H1 (cell line): ENCODE data around the gene LIAS. TPM values are rescaled to one million over a fixed set of nuclear protein-coding genes. Genes with fewer than 3 reads are reported as not detected.

Experiments
- CTCF ChIA-PET: fragments of 300-600 bp; sonication (Branson Sonifier 250); formaldehyde crosslinking; loops from one replicate; lab custom pipeline; 2021; ENCODE audit not compliant: partially characterized antibody; lab: Charles Lee
- POLR2A ChIA-PET: fragments of 300-600 bp; sonication (Branson Sonifier 250); formaldehyde crosslinking; loops from one replicate; lab custom pipeline; 2021; ENCODE audit warnings: inconsistent platforms; ENCODE audit not compliant: partially characterized antibody; lab: Charles Lee
- DNase-seq, 2 experiments: peaks; one replicate each; pipeline versions ENCODE4 v3.0.0 to v3.0.0-alpha.2; 2010 to 2022; ENCODE audit warnings: low spot score in 2 of 2, low read depth in 1 of 2, mixed read lengths in 1 of 2
- FAIRE-seq: peaks from 2 replicates; lab custom pipeline; 2011; peaks lifted over from hg19 to GRCh38; lab: Jason Lieb, UNC
- H2AFZ ChIP-seq: 2 replicates; pipeline ENCODE4 v1.8.1; 2012; ENCODE audit warnings: low read length, inconsistent platforms
- H2AK5ac ChIP-seq: 2 replicates; pipeline ENCODE4 v1.6.1; 2013; ENCODE audit warnings: low read depth, low read length
- H2BK120ac ChIP-seq: replicated peaks from 2 replicates; pipeline ENCODE3; 2013; ENCODE audit warnings: low read depth, low read length, inconsistent platforms
- H2BK12ac ChIP-seq: 2 replicates; pipeline ENCODE4 v1.6.1; 2013; ENCODE audit warnings: low read depth, low read length
- H2BK15ac ChIP-seq: 2 replicates; pipeline ENCODE4 v1.6.1; 2013; ENCODE audit warnings: low read length
- H2BK20ac ChIP-seq: 2 replicates; pipeline ENCODE4 v1.6.1; 2013; ENCODE audit warnings: low read length
- H2BK5ac ChIP-seq: 2 replicates; pipeline ENCODE4 v1.6.1; 2013; ENCODE audit warnings: low read depth, low read length
- H3K14ac ChIP-seq: 2 replicates; pipeline ENCODE4 v1.6.1; 2013; ENCODE audit warnings: inconsistent platforms; ENCODE audit not compliant: insufficient read length
- H3K18ac ChIP-seq: 2 replicates; pipeline ENCODE4 v1.6.1; 2013; ENCODE audit warnings: low read length; ENCODE audit errors: extremely low read depth
- H3K23ac ChIP-seq: 2 replicates; pipeline ENCODE4 v1.6.1; 2013; ENCODE audit warnings: inconsistent platforms; ENCODE audit not compliant: insufficient read length
- H3K23me2 ChIP-seq: 2 replicates; pipeline ENCODE4 v1.6.1; 2013; ENCODE audit warnings: low read depth, low read length
- H3K27ac ChIP-seq: 2 replicates; pipeline ENCODE4 v1.6.1; 2011; ENCODE audit warnings: low read depth, low read length, inconsistent platforms
- H3K27me3 ChIP-seq, 4 experiments: replicated peaks in 1 of 4; 1 replicate in 1 of 4; 2 replicates in 3 of 4; pipeline versions ENCODE4 v1.6.1 to v1.8.1; 2011 to 2013; ENCODE audit warnings: low read length in 3 of 4, mild to moderate bottlenecking in 3 of 4, inconsistent platforms in 2 of 4, mixed read lengths in 2 of 4, moderate library complexity in 1 of 4; ENCODE audit not compliant: control insufficient read depth in 3 of 4, insufficient read depth in 3 of 4; ENCODE audit errors: extremely low read depth in 1 of 4
- H3K36me3 ChIP-seq, 4 experiments: 2 replicates each; pipeline versions ENCODE4 v1.6.1 to v1.8.1; 2011 to 2013; ENCODE audit warnings: mild to moderate bottlenecking in 4 of 4, low read length in 3 of 4, moderate library complexity in 2 of 4, control low read depth in 1 of 4, inconsistent platforms in 1 of 4; ENCODE audit not compliant: insufficient read depth in 4 of 4, control insufficient read depth in 2 of 4
- H3K4ac ChIP-seq: replicated peaks from 2 replicates; pipeline ENCODE3; 2013; ENCODE audit warnings: low read length, low read depth, mixed read lengths, inconsistent platforms; ENCODE audit not compliant: insufficient read length
- H3K4me1 ChIP-seq, 4 experiments: replicated peaks in 1 of 4; 1 replicate in 1 of 4; 2 replicates in 3 of 4; pipeline versions ENCODE4 v1.6.1 to v1.8.1; 2011 to 2013; ENCODE audit warnings: low read length in 3 of 4, inconsistent platforms in 2 of 4, mixed read lengths in 1 of 4; ENCODE audit not compliant: insufficient read depth in 4 of 4, control insufficient read depth in 3 of 4
- H3K4me2 ChIP-seq, 2 experiments: 2 replicates each; pipeline versions ENCODE4 v1.6.1 to v1.8.1; 2011 to 2013; ENCODE audit warnings: low read depth in 2 of 2, low read length in 2 of 2, control low read depth in 1 of 2, inconsistent platforms in 1 of 2, mild to moderate bottlenecking in 1 of 2; ENCODE audit not compliant: insufficient read depth in 1 of 2
- H3K4me3 ChIP-seq, 4 experiments: fragments of 200-600, 300-600 bp in 1 of 4; sonication (generic), shearing (Covaris generic), sonication (Bioruptor Twin) in 1 of 4; 2 replicates each; pipeline versions ENCODE4 v1.5.1 to v1.8.1; 2011 to 2016; ENCODE audit warnings: low read length in 4 of 4, low read depth in 3 of 4, control low read depth in 2 of 4, inconsistent platforms in 2 of 4, mild to moderate bottlenecking in 2 of 4, mixed read lengths in 1 of 4, moderate library complexity in 1 of 4; ENCODE audit not compliant: insufficient read depth in 2 of 4; ENCODE audit errors: extremely low read depth in 1 of 4
- H3K56ac ChIP-seq: replicated peaks from 2 replicates; pipeline ENCODE3; 2013; ENCODE audit warnings: low read depth, mild to moderate bottlenecking, mixed read lengths, low read length, inconsistent platforms; ENCODE audit not compliant: insufficient read length
- H3K79me1 ChIP-seq: 2 replicates; pipeline ENCODE4 v1.6.1; 2013; ENCODE audit warnings: low read depth, low read length, control low read depth
- H3K79me2 ChIP-seq, 2 experiments: 2 replicates each; pipeline versions ENCODE4 v1.6.1 to v1.8.1; 2012 to 2013; ENCODE audit warnings: low read length in 2 of 2, mild to moderate bottlenecking in 2 of 2, inconsistent platforms in 1 of 2; ENCODE audit not compliant: insufficient read depth in 2 of 2, control insufficient read depth in 1 of 2
- H3K9ac ChIP-seq, 4 experiments: replicated peaks in 1 of 4; 1 replicate in 1 of 4; 2 replicates in 3 of 4; pipeline versions ENCODE4 v1.6.1 to v1.8.1; 2011 to 2013; ENCODE audit warnings: low read depth in 3 of 4, low read length in 3 of 4, control low read depth in 2 of 4, mild to moderate bottlenecking in 2 of 4, moderate library complexity in 2 of 4, inconsistent platforms in 1 of 4; ENCODE audit errors: extremely low read depth in 1 of 4
- H3K9me3 ChIP-seq, 2 experiments: 2 replicates each; pipeline versions ENCODE4 v1.6.1 to v1.8.1; 2012 to 2013; ENCODE audit warnings: mild to moderate bottlenecking in 2 of 2, moderate library complexity in 2 of 2, control low read depth in 1 of 2, inconsistent platforms in 1 of 2, low read depth in 1 of 2, low read length in 1 of 2, mixed read lengths in 1 of 2; ENCODE audit not compliant: insufficient read depth in 2 of 2
- H4K20me1 ChIP-seq, 2 experiments: replicated peaks in 1 of 2; 2 replicates each; pipeline versions ENCODE3 to v1.8.1; 2011 to 2013; ENCODE audit warnings: inconsistent platforms in 2 of 2, low read length in 2 of 2, mild to moderate bottlenecking in 1 of 2; ENCODE audit not compliant: insufficient read depth in 2 of 2, control insufficient read depth in 1 of 2
- H4K5ac ChIP-seq: 2 replicates; pipeline ENCODE4 v1.6.1; 2013; ENCODE audit warnings: low read length, low read depth, mixed read lengths, inconsistent platforms; ENCODE audit not compliant: insufficient read length
- H4K8ac ChIP-seq: 2 replicates; pipeline ENCODE4 v1.8.0; 2013; ENCODE audit warnings: mild to moderate bottlenecking, moderate library complexity, low read length, inconsistent platforms; ENCODE audit not compliant: insufficient read depth; ENCODE audit errors: extremely low read depth
- H4K91ac ChIP-seq: replicated peaks from 2 replicates; pipeline ENCODE3; 2013; ENCODE audit warnings: low read length, mixed read lengths, inconsistent platforms; ENCODE audit not compliant: insufficient read length
- ASH2L ChIP-seq: fragments of 200-600, 300-600 bp; sonication (generic); IDR thresholded peaks from one replicate; pipeline ENCODE4 v1.7.1; 2017; ENCODE audit warnings: low read length
- BCL11A ChIP-seq, 2 experiments: IDR thresholded peaks; one replicate each; pipeline ENCODE4 v1.6.1; 2011; ENCODE audit warnings: low read depth in 2 of 2, low read length in 2 of 2, mild to moderate bottlenecking in 2 of 2
- CBX5 ChIP-seq: fragments of 300-800, 300-1000 bp; sonication (generic); IDR thresholded peaks from 2 replicates; pipeline ENCODE4 v1.7.1; 2016; ENCODE audit warnings: antibody characterized with exemption, low read length, low read depth
- CBX8 ChIP-seq: fragments of 300-800, 300-1000 bp; sonication (generic); IDR thresholded peaks from 2 replicates; pipeline ENCODE4 v1.7.1; 2016; ENCODE audit warnings: low read depth, low read length, borderline replicate concordance
- CREB1 ChIP-seq: IDR thresholded peaks from 2 replicates; pipeline ENCODE4 v1.6.1; 2012; ENCODE audit warnings: inconsistent platforms
- CTBP2 ChIP-seq: IDR thresholded peaks from 2 replicates; pipeline ENCODE4 v1.7.0; 2011; ENCODE audit warnings: borderline replicate concordance, mild to moderate bottlenecking, moderate library complexity, mixed read lengths, low read length; ENCODE audit not compliant: insufficient read depth, insufficient read length
- GTF2F1 ChIP-seq: IDR thresholded peaks from 2 replicates; pipeline ENCODE4 v1.6.1; 2012; ENCODE audit warnings: low read depth, low read length, improper control_type of control experiment, borderline replicate concordance
- NANOG ChIP-seq: IDR thresholded peaks from 2 replicates; pipeline ENCODE4 v1.6.1; 2011; ENCODE audit warnings: low read length, low read depth, mild to moderate bottlenecking, inconsistent platforms; ENCODE audit not compliant: insufficient read depth, poor library complexity, severe bottlenecking
- POU5F1 ChIP-seq: IDR thresholded peaks from 2 replicates; pipeline ENCODE4 v1.6.1; 2011; ENCODE audit warnings: low read depth, mild to moderate bottlenecking, low read length, moderate library complexity
- RXRA ChIP-seq: IDR thresholded peaks from 2 replicates; pipeline ENCODE4 v1.6.1; 2011; ENCODE audit warnings: low read depth, mild to moderate bottlenecking, low read length, moderate library complexity; ENCODE audit not compliant: insufficient read depth
- SIX5 ChIP-seq: IDR thresholded peaks from 2 replicates; pipeline ENCODE4 v1.6.1; 2011; ENCODE audit warnings: mild to moderate bottlenecking, low read depth, low read length
- SP2 ChIP-seq: IDR thresholded peaks from 2 replicates; pipeline ENCODE4 v1.6.1; 2012; ENCODE audit warnings: mild to moderate bottlenecking, low read length, inconsistent platforms
- TAF1 ChIP-seq: IDR thresholded peaks from 2 replicates; pipeline ENCODE4 v1.6.1; 2011; ENCODE audit warnings: mild to moderate bottlenecking, low read depth, low read length
- TEAD4 ChIP-seq: IDR thresholded peaks from 2 replicates; pipeline ENCODE4 v1.6.1; 2012; ENCODE audit warnings: low read depth, low read length, inconsistent platforms, mixed read lengths
- ZNF274 ChIP-seq: IDR thresholded peaks from 2 replicates; pipeline ENCODE4 v1.7.0; 2012; ENCODE audit warnings: low read length, borderline replicate concordance; ENCODE audit errors: extremely low read depth
- WGBS, 2 experiments: shearing (Covaris generic) in 1 of 2; methylation state at CpG; one replicate each; pipeline versions ENCODE4 v1.1.6 to v1.1.7; 2013 to 2015; ENCODE audit warnings: low lambda C conversion rate in 2 of 2, mixed read lengths in 2 of 2, inconsistent platforms in 1 of 2, low coverage in 1 of 2, missing lambda C conversion rate in 1 of 2; ENCODE audit not compliant: insufficient replicate concordance in 2 of 2, insufficient coverage in 1 of 2, insufficient read length in 1 of 2; ENCODE audit errors: extremely low coverage in 1 of 2, missing lambda C conversion rate in 1 of 2; 5-methylcytosine and 5-hydroxymethylcytosine counted together
- polyA plus RNA-seq, 7 experiments: library from polyadenylated mRNA; depleted of rRNA in 3 of 7; stranded (reverse) in 5 of 7; unstranded in 2 of 7; fragments of >200 nt in 5 of 7; fragments of 200-250 nt in 2 of 7; gene quantifications; 1 replicate in 5 of 7; 2 replicates in 1 of 7; 4 replicates in 1 of 7; pipeline versions ENCODE4 v1.2.1 to v1.2.3, GENCODE V29; 2011 to 2013; ENCODE audit warnings: missing spikeins in 2 of 7, mixed read lengths in 2 of 7
- total RNA-seq: library from RNA; stranded (reverse); fragmentation: NEBNext Ultra II Directional; extraction: Animal tissue kit (Norgen Biotek cat#: 25700); gene quantifications from 2 replicates; pipeline ENCODE4 v1.2.1, GENCODE V29; 2021

Gene LIAS
- total and polyA plus RNA-seq, 2 of the 8 experiments (the other 6 are each of a cell fraction or from before 2014, with no cell fraction given) = 10.5 to 24.9 TPM

- H3K36me3 ChIP-seq = peaks cover 0 to 4% (median 1%) of the 10 kb centered on the region in 4 experiments; a peak in 2 of 8 replicates
- no peaks in the 10 kb centered on the region for H3K79me1 ChIP-seq
- no peak overlapping the region for H2BK15ac ChIP-seq
- H3K4ac ChIP-seq = no peak overlapping the region
- ChIA-PET POLR2A (interaction anchor here (0.8 to 1.5 kb wide), 4 partner anchors 21 to 46 kb away, joined by 3 to 5 read pairs (median 4); partner anchors contain the start of genes LIAS and RPL9), CTCF (interaction anchor here (1.3 to 1.6 kb wide), 2 partner anchors 11 to 44 kb away, joined by 4 to 6 read pairs; no protein-coding TSS in a partner anchor)
- no peak overlapping the region for H2AK5ac ChIP-seq
- H3K79me2 ChIP-seq = no peaks in the 10 kb centered on the region
- H4K8ac ChIP-seq = no peak overlapping the region
- no peak overlapping the region for H3K18ac ChIP-seq
- H2AFZ ChIP-seq = 0 out of 2 replicates have a peak overlapping the region, but pooled peaks have one; percentile 35
- 97% methylated on average over 14 of the region's 27 CpGs; no CpG with 5 or more reads in 1 of the 2 experiments for whole genome bisulfite sequencing, 2 experiments
- no peak for TF ChIP-seq CBX8
- TF ChIP-seq SP2 = no peak
- TF ChIP-seq POU5F1 = no peak
- no peak for TF ChIP-seq ASH2L
- TF ChIP-seq CTBP2 = no peak
- TF ChIP-seq RXRA = no peak
- TF ChIP-seq ZNF274 = no peak
- TF ChIP-seq CBX5 = no peak
- no peak for TF ChIP-seq TEAD4
- no peak for TF ChIP-seq BCL11A (IDR thresholded peaks at IDR 0.05; ENCODE audit: low read depth in 2 of 2, low read length in 2 of 2)
- no peak for TF ChIP-seq SIX5
- no peak for TF ChIP-seq GTF2F1
- no peak for TF ChIP-seq NANOG
- no peak for TF ChIP-seq TAF1
- no peak for TF ChIP-seq CREB1
- H3K4me1 ChIP-seq = no peaks in the 10 kb centered on the region
- H4K20me1 ChIP-seq = no peaks in the 10 kb centered on the region
- no peak overlapping the region for H3K23ac ChIP-seq
- H2BK12ac ChIP-seq = no peak overlapping the region
- no peaks in the 10 kb centered on the region for H3K27me3 ChIP-seq
- DNase-seq = peak in 1 of 2 experiments; percentile 36
- H2BK5ac ChIP-seq = no peak overlapping the region
- H3K27ac ChIP-seq = no peak overlapping the region
- H3K4me2 ChIP-seq = no peak overlapping the region
- H3K9ac ChIP-seq = no peak overlapping the region
- no peak overlapping the region for H3K56ac ChIP-seq
- no peaks in the 10 kb centered on the region for H3K23me2 ChIP-seq
- H4K91ac ChIP-seq = no peak overlapping the region
- H4K5ac ChIP-seq = no peak overlapping the region
- no peak overlapping the region for H2BK120ac ChIP-seq
- 0 out of 4 replicates have a peak, but pooled peaks cover 0 to 2% of the 10 kb centered on the region in 2 experiments for H3K9me3 ChIP-seq
- FAIRE-seq = no peak
- H3K14ac ChIP-seq = no peak overlapping the region
- no peak overlapping the region for H3K4me3 ChIP-seq
- no peak overlapping the region for H2BK20ac ChIP-seq
Observed at GRCh38 chr4:39480251-39480650, 21.4 kb downstream of the LIAS start.
